Measurements from ENCODE around the gene ZNF467.

The ZNF467 gene

DNA sequence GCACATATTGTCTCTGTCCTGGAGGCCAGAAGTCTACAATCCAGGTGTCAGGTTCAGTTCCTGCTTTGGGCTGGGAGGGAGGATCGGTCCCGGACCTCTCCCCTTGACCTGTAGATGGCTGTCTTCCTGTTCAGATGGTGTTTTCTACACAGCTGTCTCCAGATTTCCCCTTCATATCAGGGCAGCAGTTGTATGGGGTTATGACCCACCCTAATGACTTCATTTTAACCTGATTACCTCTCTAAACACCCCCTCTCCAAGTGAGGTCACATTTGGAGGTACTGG, 38.7 kb downstream of the ZNF467 start:
- H3K9ac ChIP-seq (ENCODE audit: low read length), result no peak overlapping the region
- no peaks in the 10 kb centered on the region for H3K27me3 ChIP-seq (ENCODE audit: control insufficient read depth, insufficient read depth, low read length)
- no peak overlapping the region for H3K27ac ChIP-seq (ENCODE audit: low read length)

DNA sequence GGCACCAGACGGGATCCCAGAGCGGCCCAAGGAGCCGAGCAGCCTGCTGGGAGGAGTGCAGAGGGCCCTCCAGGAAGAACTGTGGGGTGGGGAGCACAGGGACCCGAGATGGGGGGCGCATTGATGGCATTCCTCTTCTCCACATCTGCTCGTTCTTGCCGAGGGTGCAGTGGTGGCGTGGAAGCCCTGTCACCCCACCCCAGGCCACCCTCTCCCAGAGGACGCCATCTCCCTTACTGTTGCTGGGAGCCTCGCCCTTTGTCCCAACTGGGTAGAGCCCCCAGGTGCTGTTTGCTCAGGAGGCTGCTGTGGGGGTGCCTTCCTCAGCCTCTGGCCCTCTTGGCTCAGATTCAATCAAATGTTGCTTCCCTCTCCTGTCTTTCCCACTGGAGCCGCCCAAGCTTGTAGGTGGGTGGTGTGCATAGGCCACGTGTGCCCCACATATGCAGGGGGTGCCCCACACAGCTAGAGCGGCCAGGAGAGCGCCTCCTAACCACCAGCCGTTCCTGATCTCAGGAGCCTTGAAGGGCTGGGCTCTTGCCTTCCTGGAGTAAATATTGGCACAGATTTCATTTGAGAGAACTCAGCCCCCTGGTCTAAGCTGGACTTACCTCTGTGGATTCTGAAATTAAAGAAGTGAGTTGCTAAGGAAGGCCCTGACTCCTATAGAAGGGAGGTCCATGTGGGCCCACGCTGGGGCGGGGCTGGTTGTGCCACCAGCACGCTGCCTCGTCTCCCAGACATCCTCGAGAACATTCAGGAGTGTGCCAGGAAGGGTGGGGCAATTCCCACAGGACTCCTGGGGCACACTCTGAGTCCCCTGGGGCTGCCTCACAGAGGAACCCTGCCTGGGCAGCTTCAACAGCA, 39.2 kb downstream of the ZNF467 start:
- Histone ChIP-seq H3K36me3 (ENCODE audit: control insufficient read depth, low read depth, low read length) (no peaks in the 10 kb centered on the region), H3K4me3 (ENCODE audit: low read length) (no peak overlapping the region), H3K9me3 (ENCODE audit: control insufficient read depth, low read depth, low read length) (no peaks in the 10 kb centered on the region), H3K4me1 (ENCODE audit: control insufficient read depth, low read depth, low read length) (no peaks in the 10 kb centered on the region), H3K27me3 (ENCODE audit: control insufficient read depth, insufficient read depth, low read length) (no peaks in the 10 kb centered on the region), H3K9ac (ENCODE audit: low read length) (no peak overlapping the region), H3K27ac (ENCODE audit: low read length) (no peak overlapping the region)

More for the DNA sequence above, 38.7 kb downstream of the ZNF467 start:
- no peaks in the 10 kb centered on the region for H3K36me3 ChIP-seq (ENCODE audit: control insufficient read depth, low read depth, low read length)
- no peaks in the 10 kb centered on the region for H3K4me1 ChIP-seq (ENCODE audit: control insufficient read depth, low read depth, low read length)
- H3K4me3 ChIP-seq (ENCODE audit: low read length), result no peak overlapping the region
- H3K9me3 ChIP-seq (ENCODE audit: control insufficient read depth, low read depth, low read length), result no peaks in the 10 kb centered on the region

DNA sequence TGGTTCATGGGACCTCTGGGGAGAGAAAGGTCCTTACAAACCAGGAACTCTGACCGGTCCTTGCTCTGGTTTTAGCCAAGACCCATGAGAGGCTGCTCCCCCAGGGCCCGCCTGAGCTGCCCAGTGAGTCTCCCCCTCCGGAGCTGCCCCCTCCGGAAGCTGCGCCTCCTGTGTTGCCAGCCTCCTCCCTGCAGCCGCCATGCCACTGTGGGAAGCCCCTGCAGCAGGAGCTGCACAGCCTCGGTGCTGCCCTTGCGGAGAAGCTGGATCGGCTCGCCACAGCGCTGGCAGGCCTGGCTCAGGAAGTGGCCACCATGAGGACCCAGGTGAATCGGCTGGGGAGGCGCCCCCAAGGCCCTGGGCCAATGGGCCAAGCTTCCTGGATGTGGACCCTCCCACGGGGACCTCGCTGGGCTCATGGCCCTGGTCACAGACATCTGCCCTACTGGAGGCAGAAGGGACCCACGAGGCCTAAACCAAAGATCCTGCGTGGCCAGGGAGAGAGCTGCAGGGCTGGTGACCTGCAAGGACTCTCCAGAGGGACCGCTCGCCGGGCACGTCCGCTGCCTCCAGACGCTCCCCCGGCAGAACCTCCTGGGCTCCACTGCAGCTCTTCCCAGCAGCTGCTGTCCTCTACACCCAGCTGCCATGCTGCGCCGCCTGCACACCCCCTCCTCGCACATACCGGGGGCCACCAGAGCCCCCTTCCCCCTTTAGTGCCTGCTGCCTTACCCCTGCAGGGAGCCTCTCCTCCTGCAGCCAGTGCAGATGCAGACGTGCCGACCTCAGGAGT, 40.1 kb downstream of the ZNF467 start:
- Histone ChIP-seq H3K27ac (ENCODE audit: low read length) (no peak overlapping the region), H3K4me1 (ENCODE audit: control insufficient read depth, low read depth, low read length) (no peaks in the 10 kb centered on the region), H3K9me3 (ENCODE audit: control insufficient read depth, low read depth, low read length) (no peaks in the 10 kb centered on the region), H3K36me3 (ENCODE audit: control insufficient read depth, low read depth, low read length) (peaks cover under 1% of the 10 kb centered on the region), H3K4me3 (ENCODE audit: low read length) (no peak overlapping the region), H3K9ac (ENCODE audit: low read length) (no peak overlapping the region), H3K27me3 (ENCODE audit: control insufficient read depth, insufficient read depth, low read length) (no peaks in the 10 kb centered on the region)

DNA sequence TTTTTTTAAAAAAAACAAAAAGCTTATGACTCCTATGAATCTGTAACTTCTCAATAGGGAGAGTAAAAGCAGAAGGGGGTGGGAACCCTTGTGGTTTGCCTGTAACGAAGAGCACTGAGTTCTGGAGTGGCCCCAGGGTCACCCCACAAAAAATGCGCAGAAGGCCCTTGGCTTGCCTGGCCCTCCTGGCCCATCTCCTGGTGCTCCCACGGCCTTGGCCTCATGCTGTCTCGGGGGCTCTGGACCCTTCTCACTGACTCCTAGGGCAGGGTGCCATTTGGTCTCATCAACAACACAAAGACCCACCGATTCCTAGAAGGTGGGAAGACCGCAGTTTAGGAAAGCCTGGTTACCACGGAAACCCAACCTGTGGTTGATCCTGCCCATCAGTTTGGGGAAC, 40.8 kb downstream of the ZNF467 start:
- Histone ChIP-seq H3K4me3 (ENCODE audit: low read length) (no peak overlapping the region), H3K36me3 (ENCODE audit: control insufficient read depth, low read depth, low read length) (peaks cover 4% of the 10 kb centered on the region), H3K27ac (ENCODE audit: low read length) (no peak overlapping the region), H3K27me3 (ENCODE audit: control insufficient read depth, insufficient read depth, low read length) (no peaks in the 10 kb centered on the region), H3K9ac (ENCODE audit: low read length) (no peak overlapping the region), H3K9me3 (ENCODE audit: control insufficient read depth, low read depth, low read length) (no peaks in the 10 kb centered on the region), H3K4me1 (ENCODE audit: control insufficient read depth, low read depth, low read length) (no peaks in the 10 kb centered on the region)

DNA sequence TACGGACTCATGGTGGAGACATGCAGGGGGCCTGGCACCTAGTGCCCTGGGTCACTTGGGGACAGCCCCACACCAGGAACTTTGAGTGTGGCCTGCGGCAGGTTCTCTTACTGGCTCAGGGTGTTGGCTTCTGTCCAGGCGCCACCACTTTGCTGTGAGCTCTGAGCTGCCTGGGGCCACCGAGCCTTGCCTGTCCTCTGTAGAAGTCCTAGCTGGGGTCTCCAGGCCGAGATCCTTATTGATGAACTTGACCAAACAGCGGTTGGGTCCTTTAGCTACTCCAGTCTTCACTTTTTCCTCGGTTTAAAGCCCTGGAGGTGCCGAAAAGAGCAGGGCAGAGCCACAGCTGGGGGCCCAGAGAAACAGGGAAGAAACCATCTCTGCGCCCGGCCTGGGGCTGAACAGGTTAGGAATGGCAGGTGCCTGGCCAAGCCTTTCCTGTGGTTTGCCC, 41.3 kb downstream of the ZNF467 start:
- Histone ChIP-seq H3K4me1 (ENCODE audit: control insufficient read depth, low read depth, low read length) (no peaks in the 10 kb centered on the region), H3K27ac (ENCODE audit: low read length) (no peak overlapping the region), H3K36me3 (ENCODE audit: control insufficient read depth, low read depth, low read length) (peaks cover 7% of the 10 kb centered on the region), H3K4me3 (ENCODE audit: low read length) (no peak overlapping the region), H3K9me3 (ENCODE audit: control insufficient read depth, low read depth, low read length) (no peaks in the 10 kb centered on the region), H3K9ac (ENCODE audit: low read length) (no peak overlapping the region), H3K27me3 (ENCODE audit: control insufficient read depth, insufficient read depth, low read length) (no peaks in the 10 kb centered on the region)

DNA sequence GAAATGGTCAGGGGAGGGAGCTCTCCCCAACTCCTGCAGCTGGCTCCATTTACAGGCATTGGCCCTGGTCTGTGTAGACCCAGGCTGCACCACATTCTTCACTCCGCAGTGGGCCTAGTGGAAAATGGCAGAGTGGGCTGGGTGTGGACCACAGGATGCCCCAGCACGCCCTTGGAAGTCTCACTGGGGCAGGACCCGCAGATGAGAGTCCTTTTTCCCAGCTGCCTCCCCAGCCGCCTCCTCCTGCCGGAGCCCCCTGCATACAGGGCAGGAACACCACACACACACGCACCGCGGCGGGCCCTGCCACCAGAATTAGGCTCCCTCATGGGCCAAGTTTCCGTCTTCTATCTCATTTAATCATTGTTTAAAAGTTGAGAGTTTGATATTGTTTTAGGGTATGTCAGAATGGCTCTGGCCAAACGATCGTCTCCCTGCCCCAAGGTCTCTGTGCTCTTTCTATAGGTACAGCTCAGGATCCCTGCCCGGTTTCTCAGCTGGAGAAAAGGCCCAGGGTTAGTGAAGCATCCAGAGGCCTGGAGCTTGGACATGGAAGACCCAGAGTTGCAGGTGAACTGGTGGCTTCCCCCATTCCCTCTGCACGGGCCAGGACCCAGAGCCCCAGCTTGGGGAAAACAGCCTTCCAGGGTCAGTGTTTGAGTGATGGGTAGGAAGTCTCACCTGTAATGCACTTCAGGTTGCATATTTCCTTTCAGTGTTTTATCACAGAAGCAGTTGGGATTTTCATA, 42.0 kb downstream of the ZNF467 start:
- Histone ChIP-seq H3K27ac (ENCODE audit: low read length) (no peak overlapping the region), H3K4me3 (ENCODE audit: low read length) (no peak overlapping the region), H3K9me3 (ENCODE audit: control insufficient read depth, low read depth, low read length) (no peaks in the 10 kb centered on the region), H3K27me3 (ENCODE audit: control insufficient read depth, insufficient read depth, low read length) (no peaks in the 10 kb centered on the region), H3K4me1 (ENCODE audit: control insufficient read depth, low read depth, low read length) (no peaks in the 10 kb centered on the region), H3K9ac (ENCODE audit: low read length) (no peak overlapping the region), H3K36me3 (ENCODE audit: control insufficient read depth, low read depth, low read length) (peaks cover 10% of the 10 kb centered on the region)

DNA sequence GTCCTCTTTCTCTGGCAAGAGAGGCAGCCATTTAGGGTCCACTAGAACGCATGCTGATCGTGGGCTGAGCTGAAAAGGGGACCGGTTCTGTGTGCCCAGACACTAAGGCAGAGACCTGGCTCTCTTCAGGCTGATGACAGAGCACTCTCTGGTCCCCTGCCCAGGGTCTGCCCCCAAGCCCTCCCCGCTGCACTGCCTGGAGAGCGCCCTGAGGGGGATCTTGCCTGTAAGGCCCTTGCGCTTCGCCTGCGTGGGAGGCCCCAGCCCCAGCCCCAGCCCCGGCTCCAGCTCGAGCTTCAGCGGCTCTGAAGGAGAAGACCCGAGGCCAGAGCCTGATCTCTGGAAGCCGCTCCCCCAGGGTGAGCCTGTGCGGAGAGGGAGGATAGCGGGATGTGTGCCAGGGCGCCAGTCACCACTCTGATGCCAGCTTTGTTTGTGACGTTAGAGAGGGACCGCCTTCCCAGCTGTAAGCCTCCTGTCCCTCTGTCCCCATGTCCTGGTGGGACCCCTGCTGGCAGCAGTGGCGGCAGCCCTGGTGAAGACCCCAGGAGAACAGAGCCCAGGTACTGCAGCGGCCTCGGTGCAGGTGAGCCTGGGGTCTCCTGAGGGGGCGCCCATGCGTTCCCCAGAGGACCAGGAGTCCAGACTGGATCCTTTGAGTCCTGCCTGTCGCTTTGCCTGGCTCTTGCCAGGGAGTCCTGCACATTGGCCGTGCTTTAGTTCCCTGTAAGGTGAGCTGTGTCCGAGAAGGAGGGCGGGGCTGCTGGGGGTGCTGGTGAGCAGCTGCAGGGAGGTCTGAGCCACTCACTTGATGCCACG, 43.2 kb downstream of the ZNF467 start:
- no peaks in the 10 kb centered on the region for H3K9me3 ChIP-seq (ENCODE audit: control insufficient read depth, low read depth, low read length)
- no peaks in the 10 kb centered on the region for H3K27me3 ChIP-seq (ENCODE audit: control insufficient read depth, insufficient read depth, low read length)
- H3K36me3 ChIP-seq (ENCODE audit: control insufficient read depth, low read depth, low read length), result peaks cover 14% of the 10 kb centered on the region
- H3K4me1 ChIP-seq (ENCODE audit: control insufficient read depth, low read depth, low read length), result no peaks in the 10 kb centered on the region
- no peak overlapping the region for H3K27ac ChIP-seq (ENCODE audit: low read length)
- H3K9ac ChIP-seq (ENCODE audit: low read length), result no peak overlapping the region
- no peak overlapping the region for H3K4me3 ChIP-seq (ENCODE audit: low read length)

DNA sequence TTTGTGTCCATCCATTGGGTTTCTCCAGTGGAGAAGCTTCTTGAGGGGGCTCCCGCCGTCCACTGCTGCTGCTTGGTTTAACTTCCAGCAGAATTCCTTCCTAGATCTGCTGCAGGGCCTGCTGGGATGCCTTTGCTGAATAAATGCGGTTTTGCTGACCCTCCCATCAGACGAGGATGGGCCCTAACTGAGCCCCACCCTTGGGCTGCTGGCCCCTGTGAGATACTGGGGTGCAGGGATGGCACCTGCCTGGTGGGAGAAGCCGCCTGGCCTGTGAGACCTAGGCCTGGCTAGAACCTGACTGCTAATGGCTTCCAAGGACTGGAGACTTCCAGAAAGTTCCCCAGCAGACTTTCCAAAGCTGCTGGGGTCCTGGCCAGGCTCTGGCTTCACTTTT, 43.8 kb downstream of the ZNF467 start:
- Histone ChIP-seq H3K27me3 (ENCODE audit: control insufficient read depth, insufficient read depth, low read length) (no peaks in the 10 kb centered on the region), H3K4me1 (ENCODE audit: control insufficient read depth, low read depth, low read length) (no peaks in the 10 kb centered on the region), H3K9me3 (ENCODE audit: control insufficient read depth, low read depth, low read length) (no peaks in the 10 kb centered on the region), H3K4me3 (ENCODE audit: low read length) (no peak overlapping the region), H3K9ac (ENCODE audit: low read length) (no peak overlapping the region), H3K27ac (ENCODE audit: low read length) (no peak overlapping the region), H3K36me3 (ENCODE audit: control insufficient read depth, low read depth, low read length) (peaks cover 14% of the 10 kb centered on the region)

DNA sequence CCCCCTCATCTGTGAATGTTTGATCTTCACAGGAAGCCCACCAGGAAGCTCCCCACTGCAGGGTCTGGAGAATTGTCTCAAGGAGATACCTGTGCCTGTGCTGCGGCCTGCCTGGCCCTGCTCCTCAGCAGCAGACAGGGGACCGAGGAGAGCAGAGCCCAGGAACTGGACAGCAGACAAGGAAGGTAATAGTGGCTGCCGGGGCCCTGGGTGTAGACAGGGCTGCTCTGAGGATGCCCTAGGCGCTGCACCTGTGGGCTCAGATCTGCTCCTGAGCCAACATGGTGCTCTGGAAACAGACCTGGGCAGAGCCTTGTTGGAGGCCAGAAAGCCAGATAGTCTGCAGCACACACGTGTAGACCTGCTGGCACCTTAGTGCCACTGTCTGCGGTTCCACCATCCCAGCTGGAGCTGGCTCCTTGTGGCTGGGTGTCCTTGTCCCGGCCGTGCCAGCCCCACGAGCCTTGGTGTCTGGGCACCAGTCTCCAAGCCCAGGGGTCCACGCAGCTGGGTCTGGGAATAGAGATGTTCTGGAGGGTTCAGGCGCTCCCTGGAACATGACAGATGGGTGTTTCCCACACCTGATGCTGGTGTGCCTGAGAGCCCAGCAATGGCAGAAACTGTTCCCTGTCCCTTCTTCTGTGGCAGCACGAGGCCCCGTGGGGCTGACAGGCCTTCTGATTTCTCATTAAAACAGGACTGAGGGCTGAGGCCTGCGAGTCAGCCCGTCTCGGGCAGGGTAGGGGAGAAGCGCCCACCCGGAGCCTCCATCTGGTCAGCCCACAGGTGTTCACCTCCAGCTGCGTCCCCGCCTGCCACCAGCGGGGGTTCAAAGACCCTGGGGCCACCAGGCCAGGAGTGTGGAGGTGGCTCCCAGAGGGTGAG, 44.7 kb downstream of the ZNF467 start:
- Histone ChIP-seq H3K27ac (ENCODE audit: low read length) (no peak overlapping the region), H3K27me3 (ENCODE audit: control insufficient read depth, insufficient read depth, low read length) (no peaks in the 10 kb centered on the region), H3K36me3 (ENCODE audit: control insufficient read depth, low read depth, low read length) (peaks cover 19% of the 10 kb centered on the region), H3K9ac (ENCODE audit: low read length) (no peak overlapping the region), H3K9me3 (ENCODE audit: control insufficient read depth, low read depth, low read length) (no peaks in the 10 kb centered on the region), H3K4me3 (ENCODE audit: low read length) (no peak overlapping the region), H3K4me1 (ENCODE audit: control insufficient read depth, low read depth, low read length) (no peaks in the 10 kb centered on the region)

DNA sequence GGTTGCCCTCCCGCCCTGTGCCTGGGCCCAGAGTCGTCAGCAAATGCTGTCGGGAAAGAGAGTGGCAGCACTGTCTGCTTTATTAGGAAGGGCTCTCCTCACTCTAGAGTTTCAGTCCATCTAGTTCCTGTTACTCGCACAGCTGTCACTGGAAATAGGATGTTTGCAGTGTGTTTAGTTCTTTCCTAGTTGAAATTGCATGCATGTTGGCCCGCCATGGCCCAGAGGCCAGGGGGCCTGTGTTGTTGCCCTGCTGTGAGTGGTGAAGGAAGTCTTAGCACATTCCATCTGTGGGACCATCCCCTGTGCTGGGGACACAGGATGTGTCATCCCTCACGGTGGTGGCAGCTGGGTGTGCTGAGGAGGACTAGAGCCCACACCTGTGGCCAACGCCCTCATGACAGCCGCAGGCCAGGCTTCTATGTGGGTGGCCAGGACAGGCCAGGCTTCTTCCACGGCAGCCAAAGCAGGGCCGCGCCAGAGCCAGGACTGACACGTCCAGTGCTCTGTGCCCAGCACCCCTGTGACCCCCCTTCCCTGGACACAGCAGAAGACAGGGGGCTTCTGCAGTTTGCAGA, 45.4 kb downstream of the ZNF467 start:
- Histone ChIP-seq H3K4me1 (ENCODE audit: control insufficient read depth, low read depth, low read length) (no peaks in the 10 kb centered on the region), H3K9ac (ENCODE audit: low read length) (no peak overlapping the region)

More for the DNA sequence above, 45.4 kb downstream of the ZNF467 start:
- Histone ChIP-seq H3K4me3 (ENCODE audit: low read length) (no peak overlapping the region), H3K9me3 (ENCODE audit: control insufficient read depth, low read depth, low read length) (no peaks in the 10 kb centered on the region), H3K27ac (ENCODE audit: low read length) (no peak overlapping the region), H3K36me3 (ENCODE audit: control insufficient read depth, low read depth, low read length) (peaks cover 26% of the 10 kb centered on the region), H3K27me3 (ENCODE audit: control insufficient read depth, insufficient read depth, low read length) (no peaks in the 10 kb centered on the region)
